ENCODE measurements around the gene ME1.
A peak's percentile ranks its signal among the peaks of the same experiment; 100 is the strongest.
"Not testable (repeated sequence)": the region's sequence is repeated elsewhere in the genome, so short reads cannot be mapped to it uniquely, and the experiment has no call there.

The ME1 gene

GRCh38 chr6:83256719-83257118 lies 174.1 kb downstream of the ME1 start:
- not testable (repeated sequence) for DNase-seq (ENCODE audit: low read depth)

DNA sequence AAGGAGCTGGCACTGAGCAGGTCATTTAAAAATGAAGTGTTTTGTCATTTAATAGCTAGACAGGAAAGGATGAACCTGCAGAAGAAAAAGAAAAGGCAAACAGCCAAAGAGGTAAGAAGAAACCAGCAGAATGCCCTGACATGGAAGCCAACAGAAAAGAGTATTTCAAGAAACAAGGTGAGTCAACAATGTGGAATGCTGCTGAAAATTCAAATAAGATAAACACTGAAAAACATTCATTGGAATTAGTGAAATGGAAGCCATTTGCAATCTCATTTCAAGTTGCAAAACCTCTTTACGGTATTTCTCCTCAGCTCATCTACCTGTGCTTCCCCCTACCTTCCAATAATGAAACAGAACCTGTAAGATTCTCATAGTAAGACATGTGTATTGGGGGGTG lies 178.1 kb downstream of the ME1 start:
- DNase-seq (ENCODE audit: low read depth), result no peak

DNA sequence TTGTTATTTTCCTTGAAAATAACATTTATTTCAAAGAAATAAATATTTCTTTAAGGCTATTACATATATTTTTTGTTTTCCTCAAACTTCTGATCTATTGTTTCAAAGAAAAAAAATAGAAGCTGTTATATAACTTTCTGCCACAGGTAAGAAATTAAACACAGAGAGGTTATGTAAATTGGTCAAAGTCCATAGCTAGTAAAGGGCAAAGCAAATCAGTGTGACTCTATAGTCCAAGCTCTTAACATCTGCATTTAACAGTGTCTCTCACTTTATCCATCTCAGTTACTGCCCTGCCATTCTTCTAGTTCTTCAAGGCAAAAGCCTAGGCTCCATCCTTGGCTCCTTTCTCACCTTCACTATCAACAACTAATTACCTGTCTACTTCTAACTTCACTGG lies 180.6 kb downstream of the ME1 start:
- DNase-seq (ENCODE audit: low read depth), result no peak

GRCh38 chr6:83247471-83247870 lies 183.4 kb downstream of the ME1 start:
- no peak for DNase-seq (ENCODE audit: low read depth)

DNA sequence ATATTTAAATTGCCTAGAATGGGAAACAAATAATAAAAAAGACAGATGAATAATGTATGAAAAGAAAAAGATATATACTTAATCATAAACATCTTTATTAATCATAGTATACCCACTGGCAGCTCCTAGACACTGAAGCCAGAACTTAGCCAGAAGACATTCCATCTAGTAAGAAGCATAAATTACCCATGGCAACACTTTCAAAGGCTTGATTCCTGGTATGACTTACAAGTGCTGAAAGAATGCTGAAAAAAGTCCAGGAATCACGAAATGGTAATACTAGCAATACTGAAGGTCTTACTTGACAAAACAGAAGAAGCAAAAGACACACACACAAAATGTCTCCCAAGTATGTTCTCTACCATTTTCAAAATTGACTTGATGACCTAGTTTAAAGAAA lies 199.7 kb downstream of the ME1 start:
- DNase-seq (ENCODE audit: low read depth), result no peak

- no peak for DNase-seq (ENCODE audit: low read depth)
These were observed 204.3 kb downstream of the ME1 start for GRCh38 chr6:83226517-83226916.

DNA sequence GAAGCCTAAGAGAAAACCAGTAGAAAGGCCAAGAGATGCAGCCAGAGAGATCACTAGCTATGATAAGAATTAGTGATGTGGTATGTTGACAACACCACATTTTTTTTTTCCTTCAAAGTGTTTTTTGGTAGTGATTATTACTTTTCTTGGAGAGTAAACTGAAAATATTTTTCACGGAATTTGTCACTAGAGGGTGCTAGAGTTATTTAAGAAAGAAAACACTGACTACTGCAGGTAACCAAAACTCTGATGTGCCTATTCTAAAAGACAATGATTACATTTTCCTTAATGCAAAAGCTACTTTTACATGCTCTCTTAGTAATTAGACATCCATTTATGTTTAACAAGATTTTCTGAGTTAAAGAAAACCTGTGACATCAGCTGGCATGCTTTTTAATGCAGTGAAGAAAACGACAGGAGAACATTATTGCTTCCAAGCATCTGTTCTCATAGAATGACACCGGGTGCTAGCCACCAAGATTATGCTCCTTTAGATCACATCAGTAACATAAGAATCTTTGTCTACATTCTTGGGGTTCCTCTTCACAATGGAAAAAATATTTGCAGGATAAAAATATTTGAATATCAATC lies 208.9 kb downstream of the ME1 start:
- no peak for DNase-seq (ENCODE audit: low read depth)

- no peak for DNase-seq (ENCODE audit: low read depth)
These were observed 209.6 kb downstream of the ME1 start for GRCh38 chr6:83221276-83221675.

DNA sequence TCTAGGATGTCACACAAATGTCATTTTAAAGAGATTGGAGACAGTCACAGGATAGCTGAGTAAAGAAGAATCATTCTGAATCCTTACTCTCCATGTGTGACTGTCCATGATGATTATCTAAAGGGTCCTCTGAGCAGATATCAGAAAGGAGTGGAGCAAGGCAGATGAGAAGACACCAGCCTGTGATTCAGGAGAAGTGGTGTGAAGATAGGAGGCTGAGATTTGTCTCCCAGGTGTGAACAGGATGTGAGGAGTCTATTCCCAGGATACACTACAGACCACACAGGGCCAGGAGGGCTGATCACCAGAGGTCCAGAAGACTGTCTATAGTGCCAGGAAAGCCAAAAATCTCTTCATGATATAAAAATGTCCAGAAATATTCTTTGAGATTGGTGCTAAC lies 210.7 kb downstream of the ME1 start:
- no peak for DNase-seq (ENCODE audit: low read depth)

DNA sequence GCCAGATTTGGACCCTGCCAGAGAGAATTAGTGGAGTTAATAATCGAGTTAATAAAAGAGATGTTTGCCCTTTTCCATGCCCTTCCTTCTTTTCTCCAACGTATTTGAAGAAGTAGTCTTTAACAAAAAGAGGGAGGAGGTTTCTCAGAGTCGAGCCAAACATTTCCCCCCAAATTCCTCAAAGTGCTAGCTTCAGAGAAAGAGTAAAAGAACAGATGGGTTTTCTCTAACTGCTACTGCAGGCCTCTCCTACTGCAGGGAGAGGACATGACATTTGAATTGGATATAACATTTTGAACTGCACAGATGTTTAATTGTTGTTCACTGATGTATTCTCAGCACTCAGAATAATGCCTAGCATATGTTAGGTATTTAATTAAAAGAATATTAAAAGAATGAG lies 212.2 kb downstream of the ME1 start:
- DNase-seq (ENCODE audit: low read depth), result no peak

DNA sequence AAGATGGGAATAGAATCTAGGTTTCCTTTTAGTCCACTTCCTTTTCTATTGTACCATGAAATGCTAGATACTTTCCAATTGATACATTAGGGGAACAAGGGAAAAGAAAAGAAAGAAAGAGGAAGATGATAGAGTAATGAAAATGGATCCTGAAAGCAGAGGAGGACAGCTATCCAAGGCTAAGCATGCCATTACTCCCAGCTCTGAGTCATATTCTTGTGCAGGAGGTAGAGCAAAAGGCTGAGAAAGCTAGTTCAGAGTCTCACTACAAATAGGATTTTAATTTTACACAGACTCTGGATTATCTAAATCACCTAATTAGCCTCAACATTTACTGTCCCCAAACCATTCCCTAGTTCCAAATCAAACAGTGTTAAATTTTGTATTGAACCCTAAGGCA lies 214.0 kb downstream of the ME1 start:
- DNase-seq (ENCODE audit: low read depth), result no peak

DNA sequence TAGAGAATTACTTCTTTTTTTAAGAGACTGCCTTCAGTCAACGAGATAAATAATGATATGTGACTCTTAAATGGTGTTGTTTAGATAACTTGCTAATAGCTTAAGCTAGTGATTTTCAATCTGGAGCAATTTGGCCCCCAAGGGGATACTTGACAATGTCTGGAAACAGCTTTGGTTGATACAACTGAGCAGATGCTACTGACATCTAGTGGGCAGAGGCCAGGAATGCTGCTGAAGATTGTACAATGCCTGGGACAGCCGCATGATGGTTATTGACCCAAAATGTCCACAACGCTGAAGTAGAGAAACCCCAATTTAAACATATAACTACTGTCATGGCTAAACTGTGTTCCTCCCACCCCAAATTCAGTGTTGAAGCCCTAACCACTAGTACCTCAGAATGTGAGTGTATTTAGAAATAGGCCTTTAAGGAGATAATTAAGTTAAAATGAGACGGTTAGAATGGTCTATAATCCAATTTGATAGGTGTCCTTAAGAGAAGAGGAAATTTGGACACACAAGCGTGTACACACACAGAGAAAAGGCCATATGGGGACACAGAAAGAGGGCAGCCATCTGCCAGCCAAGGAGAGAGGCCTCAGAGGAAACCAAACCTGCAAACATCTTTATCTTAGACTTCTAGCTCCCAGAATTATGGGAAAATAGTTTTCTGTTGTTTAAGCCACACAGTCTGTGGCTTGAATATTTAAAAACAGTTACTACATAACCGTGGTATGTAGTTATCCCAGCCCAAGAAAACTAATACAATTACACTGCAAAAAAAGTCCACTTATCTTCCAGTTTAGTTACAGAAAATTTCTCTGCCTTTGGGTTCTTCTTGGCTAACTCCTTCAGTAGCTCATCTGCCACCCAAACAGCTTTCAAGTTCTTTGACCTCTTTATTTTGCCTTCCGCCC lies 215.5 kb downstream of the ME1 start:
- no peak for DNase-seq (ENCODE audit: low read depth)

GRCh38 chr6:83202031-83202430 lies 228.8 kb downstream of the ME1 start:
- no peak for DNase-seq (ENCODE audit: low read depth)

- DNase-seq (ENCODE audit: low read depth), result no peak
These were observed 231.0 kb downstream of the ME1 start for GRCh38 chr6:83199863-83200225.

DNA sequence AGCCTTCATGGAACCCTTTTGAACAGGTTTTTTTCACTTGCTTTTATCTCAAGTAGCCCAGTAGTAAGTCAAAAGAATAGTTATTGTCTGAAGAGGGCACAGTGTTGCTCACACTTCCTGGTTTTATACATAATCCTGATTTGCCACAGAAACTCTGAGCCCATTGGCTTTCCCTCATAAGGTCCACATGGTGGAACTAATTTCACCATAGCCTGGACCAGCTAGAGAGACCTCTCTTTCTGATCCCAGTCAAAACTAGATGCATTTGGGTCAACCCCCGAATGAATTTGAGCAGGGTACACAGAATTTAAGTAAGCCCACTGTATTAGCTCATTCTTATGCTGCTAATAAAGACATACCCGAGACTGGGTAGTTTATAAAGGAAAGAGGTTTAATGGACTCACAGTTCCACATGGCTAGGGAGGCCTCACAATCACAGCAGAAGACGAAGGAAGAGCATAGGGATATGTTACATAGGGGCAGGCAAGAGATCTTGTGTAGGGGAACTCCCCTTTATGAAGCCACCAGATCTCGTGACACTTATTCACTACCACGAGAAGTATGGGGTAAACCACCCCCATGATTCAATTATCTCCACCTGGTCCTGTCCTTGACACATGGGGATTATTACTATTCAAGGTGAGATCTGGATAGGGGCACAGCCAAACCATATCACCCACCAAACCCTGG lies 231.5 kb downstream of the ME1 start:
- DNase-seq (ENCODE audit: low read depth), result no peak

- no peak for DNase-seq (ENCODE audit: low read depth)
These were observed 232.2 kb downstream of the ME1 start for GRCh38 chr6:83198486-83199172.

GRCh38 chr6:83193747-83194566 lies 236.9 kb downstream of the ME1 start:
- no peak for DNase-seq (ENCODE audit: low read depth)

DNA sequence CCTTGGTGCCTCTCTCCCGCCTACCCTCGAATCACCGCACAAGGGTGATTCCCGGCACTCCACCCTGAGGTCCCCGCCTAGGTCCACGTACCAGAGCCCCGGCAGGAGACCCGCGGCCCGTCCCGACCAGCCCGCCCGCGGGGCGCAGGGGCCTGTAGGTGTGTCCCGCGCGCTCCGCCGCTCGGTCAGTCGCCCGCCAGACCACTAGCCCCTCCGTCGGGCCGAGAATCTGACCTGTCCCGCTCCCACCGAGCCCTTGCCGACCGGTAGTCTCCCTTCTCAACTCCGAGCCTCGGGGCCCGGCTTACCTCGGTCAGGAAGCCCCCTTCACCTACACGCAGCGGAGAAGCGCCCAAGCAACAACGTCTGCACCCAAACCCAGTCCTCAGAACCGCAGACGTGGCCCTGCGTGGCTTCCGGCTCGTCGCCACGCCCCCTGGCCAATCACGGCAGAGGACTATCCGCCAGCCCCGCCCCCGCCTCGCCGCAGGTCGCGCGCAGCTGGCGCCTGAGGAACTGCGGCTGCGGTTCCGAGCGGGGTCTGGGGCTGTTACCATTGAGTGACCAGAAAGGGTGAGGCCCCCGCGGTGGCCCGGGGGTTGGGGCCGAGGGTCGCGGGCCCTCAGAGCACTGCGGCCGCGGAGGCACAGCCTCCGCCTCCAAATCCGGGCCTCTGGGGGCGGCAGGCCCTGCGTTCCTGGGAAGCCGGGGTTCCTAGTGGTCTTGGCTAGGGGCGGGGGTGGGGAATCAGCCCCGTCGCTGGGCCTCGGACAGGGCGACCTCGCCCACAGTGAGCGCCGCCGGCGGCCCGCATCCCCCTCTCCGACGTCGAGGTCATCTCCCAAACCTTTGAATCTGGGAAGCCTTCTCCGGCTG lies 237.7 kb downstream of the ME1 start, which contains the start of the genes PGM3 and RWDD2A:
Gene PGM3, minus strand, starts transcription at position 395 of the 876 bp plus-strand sequence. CDS start 2,253 bp downstream, outside the sequence.
Gene RWDD2A, plus strand, starts transcription at position 487 of the 876 bp plus-strand sequence. CDS start 1,095 bp downstream, outside the sequence.
- peak; percentile 46 for DNase-seq (ENCODE audit: low read depth)

- no peak for DNase-seq (ENCODE audit: low read depth)
These were observed 238.4 kb downstream of the ME1 start for GRCh38 chr6:83192456-83192855.

- not testable (repeated sequence) for DNase-seq (ENCODE audit: low read depth)
These were observed 238.9 kb downstream of the ME1 start for GRCh38 chr6:83191974-83192373.
